ENCODE data around the gene TMEM132D.

DNA sequence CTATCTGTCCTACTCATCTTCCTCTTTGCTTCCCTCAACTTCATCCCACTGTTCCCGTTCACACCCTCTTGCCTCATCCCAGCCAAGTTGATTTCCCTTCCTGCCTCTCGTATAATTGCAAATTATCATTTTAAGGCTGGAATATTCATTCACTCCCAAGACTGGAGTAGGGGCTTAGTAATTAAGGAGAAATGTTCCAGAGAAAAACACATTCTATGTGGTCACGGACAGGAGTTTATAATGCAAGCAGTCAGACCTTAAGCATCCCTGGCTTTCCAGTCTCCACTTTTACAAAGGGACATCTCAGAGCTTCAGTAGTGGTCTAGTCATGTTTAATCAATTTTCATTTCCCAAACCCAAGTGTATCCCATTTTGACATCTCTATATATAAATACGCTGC lies 54.9 kb downstream of the TMEM132D start:
- TF ChIP-seq POLR2A (IDR thresholded peaks at IDR 0.05): no peak
- no peak for TF ChIP-seq POLR2AphosphoS5 (IDR thresholded peaks at IDR 0.05)
- TF ChIP-seq, protein P1, sequence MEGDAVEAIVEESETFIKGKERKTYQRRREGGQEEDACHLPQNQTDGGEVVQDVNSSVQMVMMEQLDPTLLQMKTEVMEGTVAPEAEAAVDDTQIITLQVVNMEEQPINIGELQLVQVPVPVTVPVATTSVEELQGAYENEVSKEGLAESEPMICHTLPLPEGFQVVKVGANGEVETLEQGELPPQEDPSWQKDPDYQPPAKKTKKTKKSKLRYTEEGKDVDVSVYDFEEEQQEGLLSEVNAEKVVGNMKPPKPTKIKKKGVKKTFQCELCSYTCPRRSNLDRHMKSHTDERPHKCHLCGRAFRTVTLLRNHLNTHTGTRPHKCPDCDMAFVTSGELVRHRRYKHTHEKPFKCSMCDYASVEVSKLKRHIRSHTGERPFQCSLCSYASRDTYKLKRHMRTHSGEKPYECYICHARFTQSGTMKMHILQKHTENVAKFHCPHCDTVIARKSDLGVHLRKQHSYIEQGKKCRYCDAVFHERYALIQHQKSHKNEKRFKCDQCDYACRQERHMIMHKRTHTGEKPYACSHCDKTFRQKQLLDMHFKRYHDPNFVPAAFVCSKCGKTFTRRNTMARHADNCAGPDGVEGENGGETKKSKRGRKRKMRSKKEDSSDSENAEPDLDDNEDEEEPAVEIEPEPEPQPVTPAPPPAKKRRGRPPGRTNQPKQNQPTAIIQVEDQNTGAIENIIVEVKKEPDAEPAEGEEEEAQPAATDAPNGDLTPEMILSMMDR (IDR thresholded peaks at IDR 0.05): no peak

Data from gastroesophageal sphincter (tissue), 3 donors.